AG09319 (cell line): ENCODE results near the gene ATG16L2.

ENCODE experiments used
- DNase-seq: peaks from one replicate; pipeline ENCODE4 v3.0.0-alpha.2; 2010; ENCODE audit warnings: low read depth; ENCODE audit errors: extremely low read depth
- TF ChIP-seq, protein P1 (sequence below): IDR thresholded peaks from 2 replicates; pipeline ENCODE4 v1.5.1; 2011; ENCODE audit warnings: low read depth, mild to moderate bottlenecking, inconsistent platforms, low read length, moderate library complexity

The ATG16L2 gene

GRCh38 chr11:72860592-72860991, 46.4 kb downstream of the ATG16L2 start:
- DNase-seq: no peak
- TF ChIP-seq, protein P1, sequence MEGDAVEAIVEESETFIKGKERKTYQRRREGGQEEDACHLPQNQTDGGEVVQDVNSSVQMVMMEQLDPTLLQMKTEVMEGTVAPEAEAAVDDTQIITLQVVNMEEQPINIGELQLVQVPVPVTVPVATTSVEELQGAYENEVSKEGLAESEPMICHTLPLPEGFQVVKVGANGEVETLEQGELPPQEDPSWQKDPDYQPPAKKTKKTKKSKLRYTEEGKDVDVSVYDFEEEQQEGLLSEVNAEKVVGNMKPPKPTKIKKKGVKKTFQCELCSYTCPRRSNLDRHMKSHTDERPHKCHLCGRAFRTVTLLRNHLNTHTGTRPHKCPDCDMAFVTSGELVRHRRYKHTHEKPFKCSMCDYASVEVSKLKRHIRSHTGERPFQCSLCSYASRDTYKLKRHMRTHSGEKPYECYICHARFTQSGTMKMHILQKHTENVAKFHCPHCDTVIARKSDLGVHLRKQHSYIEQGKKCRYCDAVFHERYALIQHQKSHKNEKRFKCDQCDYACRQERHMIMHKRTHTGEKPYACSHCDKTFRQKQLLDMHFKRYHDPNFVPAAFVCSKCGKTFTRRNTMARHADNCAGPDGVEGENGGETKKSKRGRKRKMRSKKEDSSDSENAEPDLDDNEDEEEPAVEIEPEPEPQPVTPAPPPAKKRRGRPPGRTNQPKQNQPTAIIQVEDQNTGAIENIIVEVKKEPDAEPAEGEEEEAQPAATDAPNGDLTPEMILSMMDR: no peak

- TF ChIP-seq, protein P1: no peak
- no peak for DNase-seq
These were observed 48.9 kb downstream of the ATG16L2 start for GRCh38 chr11:72863091-72863490.

- TF ChIP-seq, protein P1: no peak
- no peak for DNase-seq
These were observed 49.7 kb downstream of the ATG16L2 start for GRCh38 chr11:72863916-72864315.

GRCh38 chr11:72864702-72865655, 50.8 kb downstream of the ATG16L2 start:
- TF ChIP-seq, protein P1: no peak

DNA sequence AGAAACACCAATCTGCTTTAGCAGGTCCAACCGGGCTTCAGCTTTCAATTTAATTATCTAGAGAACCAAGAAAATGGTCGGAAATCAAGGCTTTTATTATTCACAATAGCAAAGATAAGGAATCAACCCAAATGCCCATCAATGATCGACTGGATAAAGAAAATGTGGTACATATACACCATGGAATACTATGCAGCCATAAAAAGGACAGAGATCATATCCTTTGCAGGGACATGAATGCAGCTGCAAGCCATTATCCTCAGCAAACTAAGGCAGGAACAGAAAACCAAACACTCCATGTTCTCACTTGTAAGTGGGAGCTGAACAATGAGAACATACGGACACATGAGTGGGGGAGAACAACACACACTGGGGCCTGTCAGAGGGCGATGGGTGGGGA, 53.8 kb downstream of the ATG16L2 start:
- TF ChIP-seq, protein P1: no peak
- DNase-seq: no peak

More at GRCh38 chr11:72864702-72865655, 50.8 kb downstream of the ATG16L2 start:
- no peak for DNase-seq

DNA sequence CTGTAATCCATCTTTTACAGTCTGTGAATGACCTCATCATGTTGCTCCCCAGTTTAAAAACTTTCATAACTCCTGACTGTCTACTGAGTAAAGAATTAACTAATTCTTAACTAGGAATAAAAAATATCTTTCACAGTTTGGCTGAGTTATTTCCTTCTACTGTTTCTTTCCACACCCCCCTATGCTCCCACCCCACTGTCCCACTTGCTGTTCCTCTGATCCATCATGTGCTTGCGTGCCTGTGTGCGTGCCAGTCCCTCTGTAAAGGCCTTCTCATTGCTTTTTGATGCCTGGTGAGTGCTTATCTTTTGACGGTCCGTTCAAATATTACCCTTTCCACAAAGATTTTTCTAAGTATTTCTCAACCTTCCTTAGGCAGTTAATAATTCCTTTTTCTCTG, 55.6 kb downstream of the ATG16L2 start:
- no peak for DNase-seq
- TF ChIP-seq, protein P1: no peak

- TF ChIP-seq, protein P1: no peak
- DNase-seq: no peak
These were observed 56.9 kb downstream of the ATG16L2 start for GRCh38 chr11:72871119-72871518.
